K562 (cell line): Measurements from ENCODE around the gene FBXO48. TPM values are rescaled to one million over a fixed set of nuclear protein-coding genes. Genes with fewer than 3 reads are reported as not detected.

Source experiments
- ARID2 ChIP-seq: fragments of 450-650 bp; IDR thresholded peaks from 2 replicates; pipeline ENCODE4 v1.6.1; 2017; ENCODE audit warnings: antibody characterized with exemption, mild to moderate bottlenecking
- BDP1 ChIP-seq: IDR thresholded peaks from 3 replicates; pipeline ENCODE4 v1.6.1; 2011; ENCODE audit not compliant: insufficient read length, insufficient read depth
- CAMTA2 ChIP-seq: fragments of 250-450 bp; sonication (Bioruptor Pico); conservative IDR thresholded peaks from 2 replicates; pipeline ENCODE4 v1.5.1; 2022
- CHD1 ChIP-seq: fragments of 200-600 bp; sonication (generic); IDR thresholded peaks from one replicate; pipeline ENCODE4 v1.6.1; 2012; ENCODE audit warnings: mild to moderate bottlenecking, moderate library complexity, low read length, inconsistent platforms
- ELF2 ChIP-seq: fragments of 250-450 bp; sonication (Bioruptor Pico); IDR thresholded peaks from 2 replicates; pipeline ENCODE4 v1.5.0; 2021; ENCODE audit warnings: mild to moderate bottlenecking
- EP400 ChIP-seq: fragments of 450-650 bp; IDR thresholded peaks from 2 replicates; pipeline ENCODE4 v1.6.1; 2017; ENCODE audit warnings: antibody characterized with exemption, mild to moderate bottlenecking, moderate library complexity
- GTF2B ChIP-seq: IDR thresholded peaks from 2 replicates; pipeline ENCODE4 v1.6.1; 2011; ENCODE audit not compliant: insufficient read length; ENCODE audit errors: extremely low read depth
- KDM2B ChIP-seq: fragments of 250-450 bp; sonication (Bioruptor Pico); IDR thresholded peaks from 2 replicates; pipeline ENCODE4 v1.8.0; 2021; ENCODE audit warnings: mild to moderate bottlenecking, moderate library complexity
- KLF6 ChIP-seq: fragments of 250-450 bp; sonication (Bioruptor Pico); IDR thresholded peaks from 2 replicates; pipeline ENCODE4 v1.4.0; 2020; ENCODE audit warnings: mild to moderate bottlenecking, moderate library complexity, borderline replicate concordance
- POLR2AphosphoS5 ChIP-seq: IDR thresholded peaks from 2 replicates; pipeline ENCODE4 v1.6.1; 2011; ENCODE audit warnings: mild to moderate bottlenecking, low read depth, low read length, moderate library complexity; ENCODE audit not compliant: control insufficient read depth, insufficient read depth
- RHOXF2B ChIP-seq: fragments of 250-450 bp; sonication (Bioruptor Pico); conservative IDR thresholded peaks from 2 replicates; pipeline ENCODE4 v1.5.1; 2021
- TRIM28 ChIP-seq: fragments of 450-650 bp; IDR thresholded peaks from 2 replicates; pipeline ENCODE4 v1.6.1; 2017
- ZNF507 ChIP-seq: conservative IDR thresholded peaks from 2 replicates; pipeline ENCODE4 v1.6.1; 2017; ENCODE audit warnings: missing genetic modification characterization, missing compliant biosample characterization
- ZNF584 ChIP-seq: fragments of 200-800 bp; sonication (Bioruptor generic); IDR thresholded peaks from 2 replicates; pipeline ENCODE4 v1.6.1; 2016; ENCODE audit warnings: low read depth, mild to moderate bottlenecking, missing genetic modification characterization, missing compliant biosample characterization
- ZNF75A ChIP-seq: fragments of 450-650 bp; formaldehyde crosslinking; IDR thresholded peaks from 2 replicates; pipeline ENCODE4 v1.4.0; 2020; ENCODE audit warnings: mild to moderate bottlenecking
- polyA plus RNA-seq, 8 experiments: library from polyadenylated mRNA; depleted of rRNA in 4 of 8; stranded (reverse) in 5 of 8; unstranded in 3 of 8; fragments of >200 nt; fragmentation: Nextera tagmentation in 2 of 8; fragmentation: Illumina TruSeq in 1 of 8; extraction: Ambion mirVana in 2 of 8; extraction: Trizol in 1 of 8; gene quantifications; 2 replicates each; pipeline versions ENCODE4 v1.2.1 to v1.2.3, GENCODE V29; 2011 to 2014; ENCODE audit warnings: inconsistent platforms in 1 of 8, missing spikeins in 1 of 8
- total RNA-seq, 7 experiments: library from RNA; depleted of rRNA in 6 of 7; stranded (reverse); fragments of >200 nt in 6 of 7; fragmentation: Illumina TruSeq in 2 of 7; extraction: Trizol in 2 of 7; gene quantifications; 2 replicates each; pipeline versions ENCODE4 v1.2.1 to v1.2.3, GENCODE V29; 2011 to 2021; ENCODE audit warnings: low replicate concordance in 1 of 7
- TF ChIP-seq, protein P1 (sequence below): fragments of 450-650 bp; IDR thresholded peaks from 2 replicates; pipeline ENCODE4 v1.6.1; 2016; ENCODE audit warnings: mild to moderate bottlenecking, moderate library complexity

The FBXO48 gene
- total and polyA plus RNA-seq, 9 of the 15 experiments (the other 6 are each of a cell fraction or from before 2014, with no cell fraction given): 0.36 to 1.8 (median 0.73) TPM

DNA sequence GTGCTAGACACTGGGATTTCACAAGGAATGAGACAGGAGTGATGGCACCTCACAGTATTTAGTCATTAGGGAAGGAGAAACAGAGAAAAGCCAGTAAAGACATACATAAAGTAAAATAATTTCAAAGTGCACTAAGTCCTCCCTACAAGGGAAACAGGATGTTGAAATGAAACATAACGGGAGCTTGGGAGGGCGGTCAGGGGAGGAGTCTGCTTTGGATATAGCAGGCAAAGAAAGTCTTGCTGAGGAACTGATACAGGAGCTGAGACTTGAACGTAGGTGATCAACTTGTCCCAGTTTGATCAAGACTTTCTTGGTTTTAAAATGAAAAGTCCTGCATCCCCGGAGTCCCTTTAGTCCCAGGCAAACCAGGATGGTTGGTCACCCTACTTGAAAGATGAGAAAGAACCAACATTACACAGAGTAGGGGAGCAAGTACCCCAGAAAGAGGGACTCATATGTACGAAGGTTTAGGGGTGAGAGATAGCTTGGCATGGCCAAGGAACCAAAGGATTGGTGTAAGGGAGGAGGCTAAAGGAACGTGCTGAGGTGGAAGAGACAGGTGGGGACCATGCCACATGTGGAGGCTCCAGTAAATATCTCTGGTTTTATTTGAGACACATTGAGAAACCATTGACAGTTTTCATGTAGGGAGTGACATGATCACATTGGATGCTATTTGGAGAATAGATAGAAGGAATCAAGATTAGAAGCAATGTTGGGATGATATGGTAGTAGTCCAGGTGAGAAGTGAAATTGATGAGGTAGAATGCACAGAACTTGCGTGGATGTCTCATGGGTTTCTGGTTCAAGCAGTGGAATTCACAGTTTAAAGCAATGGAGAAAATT is 28.4 kb downstream of the FBXO48 start (continued):
- TF ChIP-seq BDP1 (no peak), TRIM28 (no peak), ARID2 (no peak), ZNF584 (CRISPR knock-in tag) (no peak), KLF6 (CRISPR knock-in tag) (peak; percentile 36; the same call in 1 of the 2 replicates), RHOXF2B (peak; percentile 94; the same call in 1 of the 2 replicates), ZNF507 (tag) (no peak), ELF2 (0 out of 2 replicates have a peak, but pooled peaks have one; percentile 59), CHD1 (no peak), CAMTA2 (CRISPR knock-in tag) (peak; percentile 92; the same call in 1 of the 2 replicates), GTF2B (no peak), POLR2AphosphoS5 (peak; percentile 82), EP400 (no peak), ZNF75A (peak; percentile 70; the same call in 1 of the 2 replicates), KDM2B (CRISPR knock-in tag) (no peak)
- TF ChIP-seq, protein P1, sequence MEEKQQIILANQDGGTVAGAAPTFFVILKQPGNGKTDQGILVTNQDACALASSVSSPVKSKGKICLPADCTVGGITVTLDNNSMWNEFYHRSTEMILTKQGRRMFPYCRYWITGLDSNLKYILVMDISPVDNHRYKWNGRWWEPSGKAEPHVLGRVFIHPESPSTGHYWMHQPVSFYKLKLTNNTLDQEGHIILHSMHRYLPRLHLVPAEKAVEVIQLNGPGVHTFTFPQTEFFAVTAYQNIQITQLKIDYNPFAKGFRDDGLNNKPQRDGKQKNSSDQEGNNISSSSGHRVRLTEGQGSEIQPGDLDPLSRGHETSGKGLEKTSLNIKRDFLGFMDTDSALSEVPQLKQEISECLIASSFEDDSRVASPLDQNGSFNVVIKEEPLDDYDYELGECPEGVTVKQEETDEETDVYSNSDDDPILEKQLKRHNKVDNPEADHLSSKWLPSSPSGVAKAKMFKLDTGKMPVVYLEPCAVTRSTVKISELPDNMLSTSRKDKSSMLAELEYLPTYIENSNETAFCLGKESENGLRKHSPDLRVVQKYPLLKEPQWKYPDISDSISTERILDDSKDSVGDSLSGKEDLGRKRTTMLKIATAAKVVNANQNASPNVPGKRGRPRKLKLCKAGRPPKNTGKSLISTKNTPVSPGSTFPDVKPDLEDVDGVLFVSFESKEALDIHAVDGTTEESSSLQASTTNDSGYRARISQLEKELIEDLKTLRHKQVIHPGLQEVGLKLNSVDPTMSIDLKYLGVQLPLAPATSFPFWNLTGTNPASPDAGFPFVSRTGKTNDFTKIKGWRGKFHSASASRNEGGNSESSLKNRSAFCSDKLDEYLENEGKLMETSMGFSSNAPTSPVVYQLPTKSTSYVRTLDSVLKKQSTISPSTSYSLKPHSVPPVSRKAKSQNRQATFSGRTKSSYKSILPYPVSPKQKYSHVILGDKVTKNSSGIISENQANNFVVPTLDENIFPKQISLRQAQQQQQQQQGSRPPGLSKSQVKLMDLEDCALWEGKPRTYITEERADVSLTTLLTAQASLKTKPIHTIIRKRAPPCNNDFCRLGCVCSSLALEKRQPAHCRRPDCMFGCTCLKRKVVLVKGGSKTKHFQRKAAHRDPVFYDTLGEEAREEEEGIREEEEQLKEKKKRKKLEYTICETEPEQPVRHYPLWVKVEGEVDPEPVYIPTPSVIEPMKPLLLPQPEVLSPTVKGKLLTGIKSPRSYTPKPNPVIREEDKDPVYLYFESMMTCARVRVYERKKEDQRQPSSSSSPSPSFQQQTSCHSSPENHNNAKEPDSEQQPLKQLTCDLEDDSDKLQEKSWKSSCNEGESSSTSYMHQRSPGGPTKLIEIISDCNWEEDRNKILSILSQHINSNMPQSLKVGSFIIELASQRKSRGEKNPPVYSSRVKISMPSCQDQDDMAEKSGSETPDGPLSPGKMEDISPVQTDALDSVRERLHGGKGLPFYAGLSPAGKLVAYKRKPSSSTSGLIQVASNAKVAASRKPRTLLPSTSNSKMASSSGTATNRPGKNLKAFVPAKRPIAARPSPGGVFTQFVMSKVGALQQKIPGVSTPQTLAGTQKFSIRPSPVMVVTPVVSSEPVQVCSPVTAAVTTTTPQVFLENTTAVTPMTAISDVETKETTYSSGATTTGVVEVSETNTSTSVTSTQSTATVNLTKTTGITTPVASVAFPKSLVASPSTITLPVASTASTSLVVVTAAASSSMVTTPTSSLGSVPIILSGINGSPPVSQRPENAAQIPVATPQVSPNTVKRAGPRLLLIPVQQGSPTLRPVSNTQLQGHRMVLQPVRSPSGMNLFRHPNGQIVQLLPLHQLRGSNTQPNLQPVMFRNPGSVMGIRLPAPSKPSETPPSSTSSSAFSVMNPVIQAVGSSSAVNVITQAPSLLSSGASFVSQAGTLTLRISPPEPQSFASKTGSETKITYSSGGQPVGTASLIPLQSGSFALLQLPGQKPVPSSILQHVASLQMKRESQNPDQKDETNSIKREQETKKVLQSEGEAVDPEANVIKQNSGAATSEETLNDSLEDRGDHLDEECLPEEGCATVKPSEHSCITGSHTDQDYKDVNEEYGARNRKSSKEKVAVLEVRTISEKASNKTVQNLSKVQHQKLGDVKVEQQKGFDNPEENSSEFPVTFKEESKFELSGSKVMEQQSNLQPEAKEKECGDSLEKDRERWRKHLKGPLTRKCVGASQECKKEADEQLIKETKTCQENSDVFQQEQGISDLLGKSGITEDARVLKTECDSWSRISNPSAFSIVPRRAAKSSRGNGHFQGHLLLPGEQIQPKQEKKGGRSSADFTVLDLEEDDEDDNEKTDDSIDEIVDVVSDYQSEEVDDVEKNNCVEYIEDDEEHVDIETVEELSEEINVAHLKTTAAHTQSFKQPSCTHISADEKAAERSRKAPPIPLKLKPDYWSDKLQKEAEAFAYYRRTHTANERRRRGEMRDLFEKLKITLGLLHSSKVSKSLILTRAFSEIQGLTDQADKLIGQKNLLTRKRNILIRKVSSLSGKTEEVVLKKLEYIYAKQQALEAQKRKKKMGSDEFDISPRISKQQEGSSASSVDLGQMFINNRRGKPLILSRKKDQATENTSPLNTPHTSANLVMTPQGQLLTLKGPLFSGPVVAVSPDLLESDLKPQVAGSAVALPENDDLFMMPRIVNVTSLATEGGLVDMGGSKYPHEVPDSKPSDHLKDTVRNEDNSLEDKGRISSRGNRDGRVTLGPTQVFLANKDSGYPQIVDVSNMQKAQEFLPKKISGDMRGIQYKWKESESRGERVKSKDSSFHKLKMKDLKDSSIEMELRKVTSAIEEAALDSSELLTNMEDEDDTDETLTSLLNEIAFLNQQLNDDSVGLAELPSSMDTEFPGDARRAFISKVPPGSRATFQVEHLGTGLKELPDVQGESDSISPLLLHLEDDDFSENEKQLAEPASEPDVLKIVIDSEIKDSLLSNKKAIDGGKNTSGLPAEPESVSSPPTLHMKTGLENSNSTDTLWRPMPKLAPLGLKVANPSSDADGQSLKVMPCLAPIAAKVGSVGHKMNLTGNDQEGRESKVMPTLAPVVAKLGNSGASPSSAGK: no peak
